GM18861 (cell line): ENCODE results near the gene FSTL1.

ENCODE experiments used
- ATAC-seq: cut with Tn5 transposase; IDR thresholded peaks from one replicate; pipeline ENCODE4 v1.9.1; 2021; ENCODE audit not compliant: unreplicated experiment

Gene FSTL1

GRCh38 chr3:120364101-120364500, 86.7 kb downstream of the FSTL1 start:
- no peak for ATAC-seq

- no peak for ATAC-seq
Measured at GRCh38 chr3:120357807-120358206, 93.0 kb downstream of the FSTL1 start.

- no peak for ATAC-seq
Measured at GRCh38 chr3:120355486-120355885, 95.3 kb downstream of the FSTL1 start.

GRCh38 chr3:120353463-120353862, 97.3 kb downstream of the FSTL1 start:
- no peak for ATAC-seq

- ATAC-seq, result no peak
Measured at GRCh38 chr3:120352017-120352416, 98.8 kb downstream of the FSTL1 start.

GRCh38 chr3:120350401-120350941, 100.3 kb downstream of the FSTL1 start:
- no peak for ATAC-seq

- ATAC-seq, result no peak
Measured at GRCh38 chr3:120349855-120350125, 101.0 kb downstream of the FSTL1 start.

GRCh38 chr3:120348991-120349854, 101.6 kb downstream of the FSTL1 start, which contains the start of gene LRRC58:
Gene LRRC58 (minus strand): TSS chr3:120349354. CDS start chr3:120349243, 111 bp downstream.
- ATAC-seq, result peak; percentile 80

- peak; percentile 25 for ATAC-seq
Measured at GRCh38 chr3:120348065-120348990, 102.5 kb downstream of the FSTL1 start.

GRCh38 chr3:120344349-120344748, 106.4 kb downstream of the FSTL1 start:
- no peak for ATAC-seq
